Raji (cell line): ENCODE data around the gene GUCA2B.

Experiments used
- POLR2A ChIP-seq: IDR thresholded peaks from 2 replicates; pipeline ENCODE4 v1.6.1; 2011; ENCODE audit warnings: low read depth, low read length, control low read depth; ENCODE audit not compliant: insufficient read depth

The GUCA2B gene

GRCh38 chr1:42170779-42171621 is 17.8 kb downstream of the GUCA2B start:
- TF ChIP-seq POLR2A = no peak

- no peak for TF ChIP-seq POLR2A
These were observed 18.6 kb downstream of the GUCA2B start for GRCh38 chr1:42171679-42172266.

- no peak for TF ChIP-seq POLR2A
These were observed 19.3 kb downstream of the GUCA2B start for GRCh38 chr1:42172381-42173133.

GRCh38 chr1:42173155-42173933 is 20.1 kb downstream of the GUCA2B start:
- TF ChIP-seq POLR2A = no peak

GRCh38 chr1:42173961-42174735 is 20.9 kb downstream of the GUCA2B start:
- TF ChIP-seq POLR2A = no peak

- TF ChIP-seq POLR2A = no peak
These were observed 22.3 kb downstream of the GUCA2B start for GRCh38 chr1:42175314-42176054.

- no peak for TF ChIP-seq POLR2A
These were observed 23.8 kb downstream of the GUCA2B start for GRCh38 chr1:42176902-42177519.

GRCh38 chr1:42177541-42177981 is 24.4 kb downstream of the GUCA2B start:
- TF ChIP-seq POLR2A = no peak

GRCh38 chr1:42178249-42178648 is 25.0 kb downstream of the GUCA2B start:
- no peak for TF ChIP-seq POLR2A

- TF ChIP-seq POLR2A = no peak
These were observed 26.1 kb downstream of the GUCA2B start for GRCh38 chr1:42179275-42179674.

- no peak for TF ChIP-seq POLR2A
These were observed 26.7 kb downstream of the GUCA2B start for GRCh38 chr1:42179900-42180329.

GRCh38 chr1:42181687-42182086 is 28.5 kb downstream of the GUCA2B start:
- no peak for TF ChIP-seq POLR2A

- no peak for TF ChIP-seq POLR2A
These were observed 30.2 kb downstream of the GUCA2B start for GRCh38 chr1:42183210-42183956.

GRCh38 chr1:42183957-42184268 is 30.7 kb downstream of the GUCA2B start:
- no peak for TF ChIP-seq POLR2A
